ENCODE measurements around the gene ADGRA1. TPM values are rescaled to one million over a fixed set of nuclear protein-coding genes. Genes with fewer than 3 reads are reported as not detected.

ADGRA1 gene
- total RNA-seq, 4 donors from 2014 or later, result 0.13 TPM; not detected in 3

- ATAC-seq, result no peak
- WGBS, 2 donors (ENCODE audit: low coverage in 1 of 2), result 92% methylated on average over 5 of the region's 22 CpGs; no CpG with 5 or more reads in 1 of the 2 donors
These were observed 6.6 kb downstream of the ADGRA1 start for GRCh38 chr10:133094286-133094685.

GRCh38 chr10:133094866-133095265 is 7.1 kb downstream of the ADGRA1 start:
- Histone ChIP-seq H3K27ac (no peak overlapping the region), H3K27me3 (peaks cover 82% of the 10 kb centered on the region), H3K36me3 (no peaks in the 10 kb centered on the region), H3K9me3 (no peaks in the 10 kb centered on the region), H3K4me1 (no peaks in the 10 kb centered on the region), H3K4me3 (no peak overlapping the region)
- ATAC-seq, result no peak
- WGBS, 2 donors (ENCODE audit: low coverage in 1 of 2), result 74% methylated on average over 6 of the region's 17 CpGs; no CpG with 5 or more reads in 1 of the 2 donors
- TF ChIP-seq CTCF (IDR thresholded peaks at IDR 0.05) (no peak), POLR2A (IDR thresholded peaks at IDR 0.05) (no peak), EP300 (IDR thresholded peaks at IDR 0.05) (no peak), POLR2AphosphoS5 (IDR thresholded peaks at IDR 0.05) (no peak)

More at GRCh38 chr10:133094286-133094685, 6.6 kb downstream of the ADGRA1 start:
- H3K27ac ChIP-seq, result no peak overlapping the region
- no peak for TF ChIP-seq CTCF (IDR thresholded peaks at IDR 0.05)
- peaks cover 82% of the 10 kb centered on the region for H3K27me3 ChIP-seq
- no peaks in the 10 kb centered on the region for H3K9me3 ChIP-seq
- no peaks in the 10 kb centered on the region for H3K36me3 ChIP-seq
- no peaks in the 10 kb centered on the region for H3K4me1 ChIP-seq
- H3K4me3 ChIP-seq, result no peak overlapping the region

- Histone ChIP-seq H3K4me1 (no peaks in the 10 kb centered on the region), H3K4me3 (no peak overlapping the region), H3K27ac (no peak overlapping the region), H3K36me3 (no peaks in the 10 kb centered on the region), H3K9me3 (no peaks in the 10 kb centered on the region), H3K27me3 (peaks cover 82% of the 10 kb centered on the region)
- TF ChIP-seq POLR2AphosphoS5 (IDR thresholded peaks at IDR 0.05), result no peak
- no peak for TF ChIP-seq EP300 (IDR thresholded peaks at IDR 0.05)
- TF ChIP-seq POLR2A (IDR thresholded peaks at IDR 0.05), result no peak
- no peak for TF ChIP-seq CTCF (IDR thresholded peaks at IDR 0.05)
- ATAC-seq, result no peak
- no CpG with 5 or more reads among the region's 16 CpGs for WGBS, 2 donors (ENCODE audit: low coverage in 1 of 2)
These were observed 7.9 kb downstream of the ADGRA1 start for GRCh38 chr10:133095586-133095985.

GRCh38 chr10:133096616-133097269 is 9.0 kb downstream of the ADGRA1 start:
- Histone ChIP-seq H3K36me3 (no peaks in the 10 kb centered on the region), H3K4me1 (no peaks in the 10 kb centered on the region), H3K9me3 (no peaks in the 10 kb centered on the region), H3K27ac (no peak overlapping the region), H3K4me3 (no peak overlapping the region), H3K27me3 (peaks cover 84% of the 10 kb centered on the region)
- WGBS, 2 donors (ENCODE audit: low coverage in 1 of 2), result 80% methylated on average over 2 of the region's 28 CpGs; no CpG with 5 or more reads in 1 of the 2 donors
- no peak for ATAC-seq
- no peak for TF ChIP-seq CTCF (IDR thresholded peaks at IDR 0.05)
- TF ChIP-seq POLR2AphosphoS5 (IDR thresholded peaks at IDR 0.05), result no peak
- TF ChIP-seq EP300 (IDR thresholded peaks at IDR 0.05), result no peak
- TF ChIP-seq POLR2A (IDR thresholded peaks at IDR 0.05), result no peak

- H3K4me3 ChIP-seq, result no peak overlapping the region
- H3K27ac ChIP-seq, result no peak overlapping the region
- H3K36me3 ChIP-seq, result no peaks in the 10 kb centered on the region
- WGBS, 2 donors (ENCODE audit: low coverage in 1 of 2), result no CpG with 5 or more reads among the region's 18 CpGs
- TF ChIP-seq CTCF (IDR thresholded peaks at IDR 0.05) (no peak), POLR2AphosphoS5 (IDR thresholded peaks at IDR 0.05) (no peak), POLR2A (IDR thresholded peaks at IDR 0.05) (no peak), EP300 (IDR thresholded peaks at IDR 0.05) (no peak)
- no peak for ATAC-seq
- no peaks in the 10 kb centered on the region for H3K9me3 ChIP-seq
- no peaks in the 10 kb centered on the region for H3K4me1 ChIP-seq
- peaks cover 83% of the 10 kb centered on the region for H3K27me3 ChIP-seq
These were observed 9.7 kb downstream of the ADGRA1 start for GRCh38 chr10:133097418-133097817.
